MCF 10A (cell line): ENCODE data around the gene WASL. TPM values are rescaled to one million over a fixed set of nuclear protein-coding genes. Genes with fewer than 3 reads are reported as not detected.

Experiments used
- BruUV-seq: library from RNA; stranded (reverse); fragments of 400-500 nt; replicated peaks from 2 replicates; lab custom pipeline; 2021; lab: Mats Ljungman, UMichigan
- CTCF ChIA-PET: fragments of 300-600 bp; sonication (Branson Sonifier 250); formaldehyde crosslinking; extraction: SDS; loops from one replicate; lab custom pipeline; 2021; ENCODE audit warnings: antibody characterized with exemption, inconsistent platforms; lab: Yijun Ruan, JAX
- POLR2A ChIA-PET: fragments of 300-600, 350-650 bp; sonication (Branson Sonifier 250); formaldehyde crosslinking; extraction: SDS; loops from one replicate; lab custom pipeline; 2020; ENCODE audit warnings: antibody characterized with exemption, inconsistent platforms; lab: Yijun Ruan, JAX
- DNase-seq: peaks from one replicate; pipeline ENCODE4 v3.0.0-alpha.2; 2018; ENCODE audit not compliant: unreplicated experiment
- H3K27ac Mint-ChIP-seq: one replicate; pipeline ENCODE4 v1.8.0; 2022; ENCODE audit warnings: mild to moderate bottlenecking, low read depth, mixed read lengths; ENCODE audit not compliant: unreplicated experiment
- H3K27me3 Mint-ChIP-seq: one replicate; pipeline ENCODE4 v1.8.0; 2022; ENCODE audit warnings: mixed read lengths; ENCODE audit not compliant: insufficient read depth, unreplicated experiment
- H3K36me3 Mint-ChIP-seq: one replicate; pipeline ENCODE4 v1.8.0; 2022; ENCODE audit warnings: mild to moderate bottlenecking, moderate library complexity, mixed read lengths; ENCODE audit not compliant: insufficient read depth, unreplicated experiment
- H3K4me1 Mint-ChIP-seq: one replicate; pipeline ENCODE4 v1.8.0; 2022; ENCODE audit warnings: mixed read lengths; ENCODE audit not compliant: insufficient read depth, unreplicated experiment
- H3K4me3 Mint-ChIP-seq: one replicate; pipeline ENCODE4 v1.8.0; 2022; ENCODE audit warnings: mild to moderate bottlenecking, moderate library complexity, mixed read lengths; ENCODE audit not compliant: unreplicated experiment
- H3K9me3 Mint-ChIP-seq: one replicate; pipeline ENCODE4 v1.8.0; 2022; ENCODE audit warnings: mixed read lengths; ENCODE audit not compliant: unreplicated experiment
- intact Hi-C: fragments of 100-400 bp; cut with micrococcal nuclease; formaldehyde crosslinking; loops from 2 replicates; pipeline ENCODE4 v1.14.1; 2022
- total RNA-seq: library from RNA; stranded (reverse); gene quantifications from 2 replicates; pipeline ENCODE4 v1.2.3, GENCODE V29; 2022
- TF ChIP-seq, protein P1 (sequence below): fragments of 200-600 bp; IDR thresholded peaks from one replicate; pipeline ENCODE4 v1.8.0; 2022; ENCODE audit warnings: antibody characterized with exemption, mild to moderate bottlenecking; ENCODE audit not compliant: unreplicated experiment

WASL gene
- total RNA-seq, 1 experiment from 2014 or later, result 34.7 TPM

DNA sequence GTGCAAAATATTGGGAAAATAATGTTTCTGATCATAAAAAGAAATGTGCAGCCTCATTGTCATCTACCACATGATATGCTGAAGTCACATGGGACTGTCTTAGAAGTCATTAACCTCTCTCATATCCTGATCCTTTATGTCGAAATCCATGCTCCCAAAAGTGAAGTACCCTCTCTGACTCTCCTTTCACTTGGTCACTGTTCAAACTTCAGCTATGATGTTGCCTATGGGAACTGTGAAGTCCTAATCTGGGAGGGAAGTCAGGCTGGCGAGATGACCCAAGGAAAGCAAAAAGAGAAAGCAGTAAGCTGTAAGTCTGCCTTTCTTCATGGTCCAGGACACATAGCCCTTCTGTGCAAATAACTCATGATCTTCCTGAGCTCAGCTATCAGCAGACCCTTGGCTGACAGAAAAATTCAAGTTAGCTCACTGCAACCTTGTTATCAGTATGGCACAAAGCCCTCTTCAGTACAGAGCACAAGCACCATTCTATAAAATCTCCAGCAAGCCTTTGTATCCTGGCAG is 29.5 kb downstream of the WASL start:
- no peaks in the 10 kb centered on the region for H3K27me3 Mint-ChIP-seq
- DNase-seq, result no peak
- no peaks in the 10 kb centered on the region for H3K9me3 Mint-ChIP-seq
- TF ChIP-seq, protein P1, sequence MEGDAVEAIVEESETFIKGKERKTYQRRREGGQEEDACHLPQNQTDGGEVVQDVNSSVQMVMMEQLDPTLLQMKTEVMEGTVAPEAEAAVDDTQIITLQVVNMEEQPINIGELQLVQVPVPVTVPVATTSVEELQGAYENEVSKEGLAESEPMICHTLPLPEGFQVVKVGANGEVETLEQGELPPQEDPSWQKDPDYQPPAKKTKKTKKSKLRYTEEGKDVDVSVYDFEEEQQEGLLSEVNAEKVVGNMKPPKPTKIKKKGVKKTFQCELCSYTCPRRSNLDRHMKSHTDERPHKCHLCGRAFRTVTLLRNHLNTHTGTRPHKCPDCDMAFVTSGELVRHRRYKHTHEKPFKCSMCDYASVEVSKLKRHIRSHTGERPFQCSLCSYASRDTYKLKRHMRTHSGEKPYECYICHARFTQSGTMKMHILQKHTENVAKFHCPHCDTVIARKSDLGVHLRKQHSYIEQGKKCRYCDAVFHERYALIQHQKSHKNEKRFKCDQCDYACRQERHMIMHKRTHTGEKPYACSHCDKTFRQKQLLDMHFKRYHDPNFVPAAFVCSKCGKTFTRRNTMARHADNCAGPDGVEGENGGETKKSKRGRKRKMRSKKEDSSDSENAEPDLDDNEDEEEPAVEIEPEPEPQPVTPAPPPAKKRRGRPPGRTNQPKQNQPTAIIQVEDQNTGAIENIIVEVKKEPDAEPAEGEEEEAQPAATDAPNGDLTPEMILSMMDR, result no peak
- no peaks in the 10 kb centered on the region for H3K36me3 Mint-ChIP-seq
- H3K4me3 Mint-ChIP-seq, result no peak overlapping the region
- ChIA-PET POLR2A (interaction anchor here (1.6 kb wide), 1 partner anchor 30 kb away, joined by 6 read pairs; the partner anchor contains the start of gene WASL), CTCF (interaction anchor here (0.6 to 1.6 kb wide), 6 partner anchors 10 to 152 kb away, joined by 3 to 4 read pairs (median 4); no protein-coding TSS in a partner anchor)
- H3K27ac Mint-ChIP-seq, result peak overlapping the region; percentile 14
- H3K4me1 Mint-ChIP-seq, result peaks cover 31% of the 10 kb centered on the region
- BruUV-seq, result no TSS peak
- intact Hi-C loops, result no loop called here

DNA sequence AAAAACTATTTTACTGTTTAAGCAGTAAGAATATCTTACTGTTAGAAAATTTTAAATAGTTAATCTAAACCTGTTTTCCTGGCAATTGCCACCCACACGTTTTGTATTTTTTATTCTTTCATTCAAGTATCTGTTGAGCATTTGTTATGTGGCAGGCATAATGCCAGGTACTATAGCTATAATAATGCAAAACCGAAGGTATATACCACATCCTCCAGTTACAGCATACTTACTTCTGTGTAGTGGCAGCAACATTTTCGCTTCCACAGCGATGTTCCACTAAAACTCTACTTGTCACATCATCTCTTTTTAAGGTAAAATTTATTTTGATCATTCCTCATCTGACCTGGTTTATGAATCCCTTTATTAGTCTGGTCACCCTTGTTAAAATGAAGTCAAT is 30.0 kb downstream of the WASL start:
- ChIA-PET CTCF (interaction anchor here (0.6 to 1.5 kb wide), 5 partner anchors 9 to 37 kb away, joined by 3 to 4 read pairs (median 4); no protein-coding TSS in a partner anchor), POLR2A (interaction anchor here (1.6 kb wide), 1 partner anchor 31 kb away, joined by 6 read pairs; the partner anchor contains the start of gene WASL)
- H3K27me3 Mint-ChIP-seq, result no peaks in the 10 kb centered on the region
- H3K4me3 Mint-ChIP-seq, result no peak overlapping the region
- no peak overlapping the region for H3K27ac Mint-ChIP-seq
- peaks cover 34% of the 10 kb centered on the region for H3K4me1 Mint-ChIP-seq
- TF ChIP-seq, protein P1, result no peak
- no peaks in the 10 kb centered on the region for H3K36me3 Mint-ChIP-seq
- DNase-seq, result no peak
- no TSS peak for BruUV-seq
- no peaks in the 10 kb centered on the region for H3K9me3 Mint-ChIP-seq
- intact Hi-C loops, result no loop called here

DNA sequence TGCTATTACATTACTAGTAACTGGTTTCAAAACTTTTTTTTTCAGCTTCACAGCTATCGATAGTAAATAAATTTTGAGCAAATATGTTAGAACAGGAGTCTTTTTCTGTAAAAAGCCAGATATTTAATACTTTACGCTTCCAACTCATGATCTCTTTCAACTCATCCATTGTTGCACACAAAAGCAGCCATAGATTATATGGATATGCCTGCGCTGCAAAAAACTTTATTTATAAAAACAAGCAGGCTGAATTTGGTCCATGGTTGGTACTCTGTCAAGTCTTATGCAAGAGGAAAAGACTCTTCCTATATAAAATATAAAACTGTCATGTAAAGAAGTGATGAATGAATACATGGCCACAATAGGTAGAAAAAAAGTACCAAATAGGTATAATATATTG is 31.1 kb downstream of the WASL start:
- Mint-ChIP-seq H3K27ac (no peak overlapping the region), H3K36me3 (no peaks in the 10 kb centered on the region), H3K9me3 (no peaks in the 10 kb centered on the region), H3K4me1 (peaks cover 41% of the 10 kb centered on the region), H3K4me3 (no peak overlapping the region), H3K27me3 (no peaks in the 10 kb centered on the region)
- BruUV-seq, result no TSS peak
- TF ChIP-seq, protein P1, result no peak
- intact Hi-C loops, result no loop called here
- POLR2A ChIA-PET, result interaction anchor here (0.9 to 1.6 kb wide), 2 partner anchors 12 to 32 kb away, joined by 3 to 6 read pairs; partner anchors contain the start of gene WASL
- CTCF ChIA-PET, result interaction anchor here (1.0 to 1.6 kb wide), 3 partner anchors 15 to 148 kb away, joined by 4 to 9 read pairs (median 4); no protein-coding TSS in a partner anchor
- no peak for DNase-seq

DNA sequence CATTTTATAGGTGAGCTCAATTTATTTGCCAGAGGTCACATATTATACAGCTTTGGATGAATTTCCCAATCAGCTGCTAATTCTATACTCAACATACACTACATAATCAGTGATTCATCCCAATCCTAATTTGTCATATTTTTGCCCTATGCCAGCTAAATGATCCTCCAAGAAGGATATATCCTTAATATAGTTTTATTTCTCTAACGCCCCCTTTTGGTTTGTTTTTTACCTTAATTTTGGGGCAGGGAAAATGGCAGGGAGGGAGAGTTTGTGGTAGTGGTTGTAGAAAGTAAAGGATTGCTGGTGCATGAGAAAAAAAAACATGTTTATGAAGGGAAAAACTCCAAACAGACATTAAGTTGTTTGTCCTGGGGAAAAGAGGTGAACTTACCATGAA is 31.9 kb downstream of the WASL start:
- BruUV-seq, result no TSS peak
- CTCF ChIA-PET, result interaction anchor here (0.6 to 1.7 kb wide), 9 partner anchors 10 to 154 kb away, joined by 3 to 12 read pairs (median 4); partner anchors contain the start of gene WASL

More for the DNA sequence above, 31.9 kb downstream of the WASL start:
- H3K36me3 Mint-ChIP-seq, result peaks cover 4% of the 10 kb centered on the region
- no peaks in the 10 kb centered on the region for H3K9me3 Mint-ChIP-seq
- H3K4me3 Mint-ChIP-seq, result no peak overlapping the region
- DNase-seq, result no peak
- no peak overlapping the region for H3K27ac Mint-ChIP-seq
- no peaks in the 10 kb centered on the region for H3K27me3 Mint-ChIP-seq
- TF ChIP-seq, protein P1, result no peak
- POLR2A ChIA-PET, result interaction anchor here (0.8 to 1.0 kb wide), 3 partner anchors 12 to 32 kb away, joined by 3 to 4 read pairs (median 3); partner anchors contain the start of gene WASL
- peaks cover 45% of the 10 kb centered on the region for H3K4me1 Mint-ChIP-seq
- intact Hi-C loops, result no loop called here
